OCI-LY1 (cell line): ENCODE results near the gene BMERB1.

Experiments
- H2AFZ ChIP-seq: fragments of 200-600 bp; sonication (generic), shearing (Covaris generic); 2 replicates; pipeline ENCODE4 v1.6.0; 2014; ENCODE audit warnings: antibody characterized with exemption, mild to moderate bottlenecking, low read length
- H3F3A ChIP-seq: fragments of 200-600 bp; sonication (generic), shearing (Covaris generic); 2 replicates; pipeline ENCODE4 v1.6.0; 2014; ENCODE audit warnings: mild to moderate bottlenecking, antibody characterized with exemption, low read length, moderate library complexity; ENCODE audit not compliant: insufficient read depth
- H3K27ac ChIP-seq: fragments of 200-600 bp; sonication (generic); 2 replicates; pipeline ENCODE4 v1.5.1; 2014; ENCODE audit warnings: low read length, mixed run types, mild to moderate bottlenecking, low read depth; ENCODE audit not compliant: poor library complexity, severe bottlenecking
- H3K27me3 ChIP-seq: fragments of 200-600 bp; sonication (generic); 2 replicates; pipeline ENCODE4 v1.6.0; 2014; ENCODE audit warnings: antibody characterized with exemption, mild to moderate bottlenecking, low read length, moderate library complexity; ENCODE audit not compliant: insufficient read depth
- H3K36me3 ChIP-seq: fragments of 200-600 bp; sonication (generic); 2 replicates; pipeline ENCODE4 v1.6.1; 2014; ENCODE audit warnings: mild to moderate bottlenecking, antibody characterized with exemption, low read length, moderate library complexity, mixed read lengths; ENCODE audit not compliant: insufficient read depth
- H3K4me1 ChIP-seq: fragments of 200-600 bp; sonication (generic); 2 replicates; pipeline ENCODE4 v1.5.1; 2014; ENCODE audit warnings: mild to moderate bottlenecking, low read length, moderate library complexity; ENCODE audit not compliant: insufficient read depth, severe bottlenecking
- H3K4me2 ChIP-seq: fragments of 200-600 bp; sonication (generic), shearing (Covaris generic); 2 replicates; pipeline ENCODE4 v1.6.1; 2014; ENCODE audit warnings: low read length
- H3K4me3 ChIP-seq: fragments of 200-600 bp; sonication (generic); 2 replicates; pipeline ENCODE4 v1.5.1; 2014; ENCODE audit warnings: low read length, low read depth, mild to moderate bottlenecking, mixed read lengths; ENCODE audit not compliant: poor library complexity, severe bottlenecking
- H3K79me2 ChIP-seq: fragments of 200-600 bp; shearing (Covaris generic); 2 replicates; pipeline ENCODE4 v1.6.1; 2016; ENCODE audit warnings: mixed run types, low read length, mixed read lengths; ENCODE audit not compliant: insufficient read depth
- H3K9ac ChIP-seq: fragments of 200-600 bp; sonication (generic), shearing (Covaris generic); 2 replicates; pipeline ENCODE4 v1.6.1; 2014; ENCODE audit warnings: mild to moderate bottlenecking, low read length, mixed read lengths
- H3K9me2 ChIP-seq: fragments of 200-600 bp; sonication (generic), shearing (Covaris generic); 2 replicates; pipeline ENCODE4 v1.6.1; 2014; ENCODE audit warnings: low read depth, mild to moderate bottlenecking, low read length, mixed read lengths
- H3K9me3 ChIP-seq: fragments of 200-600 bp; shearing (Covaris generic); 2 replicates; pipeline ENCODE4 v1.6.1; 2014; ENCODE audit warnings: low read length, mixed read lengths
- H4K20me1 ChIP-seq: fragments of 200-600 bp; sonication (generic), shearing (Covaris generic); 2 replicates; pipeline ENCODE4 v1.6.0; 2016; ENCODE audit warnings: mild to moderate bottlenecking, low read length; ENCODE audit not compliant: insufficient read depth
- EZH2 ChIP-seq: fragments of 200-600 bp; sonication (generic), shearing (Covaris generic); IDR thresholded peaks from 2 replicates; pipeline ENCODE4 v1.8.0; 2017; ENCODE audit warnings: borderline replicate concordance, mixed run types, mild to moderate bottlenecking, antibody characterized with exemption, low read length, moderate library complexity, mixed read lengths
- TF ChIP-seq, protein P1 (sequence below): fragments of 200-600 bp; sonication (generic), shearing (Covaris generic); IDR thresholded peaks from 2 replicates; pipeline ENCODE4 v1.5.1; 2017; ENCODE audit warnings: mild to moderate bottlenecking, antibody characterized with exemption, low read length, moderate library complexity, mixed read lengths

BMERB1 gene

DNA sequence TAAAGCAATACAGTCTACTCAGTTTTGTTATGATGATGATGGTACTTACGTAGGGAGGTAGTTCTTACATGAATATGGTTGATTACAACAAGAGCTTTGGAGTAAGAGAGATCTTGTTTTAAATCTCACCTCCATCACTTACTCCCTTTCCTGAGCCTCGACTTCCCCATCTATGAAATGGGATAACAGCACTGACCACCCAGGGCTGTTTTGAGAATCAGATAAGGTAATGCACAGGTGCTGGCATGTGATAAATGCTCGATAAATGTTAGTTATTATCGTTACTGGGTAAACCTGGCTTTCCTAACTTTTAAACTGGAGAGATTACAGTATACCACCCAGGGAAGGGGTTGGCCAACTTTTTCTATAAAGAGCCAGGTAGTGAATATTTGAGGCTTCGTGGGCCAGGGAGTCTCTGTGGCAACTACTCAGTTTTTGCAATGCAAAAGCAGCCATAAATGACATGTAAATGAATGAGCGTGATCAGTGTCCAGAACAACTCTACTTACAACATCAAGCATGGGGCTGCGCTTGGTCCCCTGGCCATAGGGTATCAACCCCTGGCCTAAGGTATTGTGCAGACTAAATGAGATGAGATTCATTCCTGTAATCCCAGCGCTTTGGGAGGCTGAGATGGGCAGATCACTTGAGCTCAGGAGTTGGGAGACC, 73.7 kb downstream of the BMERB1 start:
- H3K4me1 ChIP-seq = no peaks in the 10 kb centered on the region
- no peaks in the 10 kb centered on the region for H3K36me3 ChIP-seq
- H3K27me3 ChIP-seq = no peaks in the 10 kb centered on the region
- no peaks in the 10 kb centered on the region for H3K9me2 ChIP-seq
- no peak overlapping the region for H3K4me3 ChIP-seq
- no peaks in the 10 kb centered on the region for H3K79me2 ChIP-seq
- H3K27ac ChIP-seq = no peak overlapping the region
- H4K20me1 ChIP-seq = no peaks in the 10 kb centered on the region
- H2AFZ ChIP-seq = no peak overlapping the region
- H3K9ac ChIP-seq = no peak overlapping the region
- H3F3A ChIP-seq = no peaks in the 10 kb centered on the region
- H3K9me3 ChIP-seq = no peaks in the 10 kb centered on the region
- TF ChIP-seq EZH2 = no peak
- TF ChIP-seq, protein P1, sequence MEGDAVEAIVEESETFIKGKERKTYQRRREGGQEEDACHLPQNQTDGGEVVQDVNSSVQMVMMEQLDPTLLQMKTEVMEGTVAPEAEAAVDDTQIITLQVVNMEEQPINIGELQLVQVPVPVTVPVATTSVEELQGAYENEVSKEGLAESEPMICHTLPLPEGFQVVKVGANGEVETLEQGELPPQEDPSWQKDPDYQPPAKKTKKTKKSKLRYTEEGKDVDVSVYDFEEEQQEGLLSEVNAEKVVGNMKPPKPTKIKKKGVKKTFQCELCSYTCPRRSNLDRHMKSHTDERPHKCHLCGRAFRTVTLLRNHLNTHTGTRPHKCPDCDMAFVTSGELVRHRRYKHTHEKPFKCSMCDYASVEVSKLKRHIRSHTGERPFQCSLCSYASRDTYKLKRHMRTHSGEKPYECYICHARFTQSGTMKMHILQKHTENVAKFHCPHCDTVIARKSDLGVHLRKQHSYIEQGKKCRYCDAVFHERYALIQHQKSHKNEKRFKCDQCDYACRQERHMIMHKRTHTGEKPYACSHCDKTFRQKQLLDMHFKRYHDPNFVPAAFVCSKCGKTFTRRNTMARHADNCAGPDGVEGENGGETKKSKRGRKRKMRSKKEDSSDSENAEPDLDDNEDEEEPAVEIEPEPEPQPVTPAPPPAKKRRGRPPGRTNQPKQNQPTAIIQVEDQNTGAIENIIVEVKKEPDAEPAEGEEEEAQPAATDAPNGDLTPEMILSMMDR = no peak
- H3K4me2 ChIP-seq = no peak overlapping the region

DNA sequence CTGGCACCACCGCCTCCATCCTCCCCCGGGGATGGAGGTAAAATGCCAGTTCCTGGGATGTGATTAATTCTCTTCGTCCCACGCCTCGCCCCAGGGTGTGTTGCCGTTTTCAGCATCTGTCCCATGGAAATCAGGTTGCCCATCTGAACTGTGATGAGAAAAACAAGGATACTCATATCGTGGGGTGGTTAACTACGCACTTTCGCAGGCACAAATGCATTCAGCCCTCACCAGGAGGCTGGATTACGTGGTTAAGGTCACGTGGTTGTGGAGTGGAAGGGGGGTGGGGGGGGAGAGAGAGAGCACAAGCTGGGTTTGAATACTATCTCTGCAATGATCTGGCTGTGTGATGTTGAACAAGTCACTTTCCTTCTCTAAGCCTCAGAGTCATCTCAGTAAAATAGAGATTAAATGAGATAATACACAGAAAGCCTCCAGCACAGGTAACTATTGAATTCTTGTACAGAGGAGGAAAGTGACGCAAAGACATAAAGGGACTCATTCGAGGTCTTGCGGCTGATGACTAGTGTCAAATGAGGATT, 74.7 kb downstream of the BMERB1 start:
- no peak overlapping the region for H3K9ac ChIP-seq
- no peak overlapping the region for H3K4me2 ChIP-seq

DNA sequence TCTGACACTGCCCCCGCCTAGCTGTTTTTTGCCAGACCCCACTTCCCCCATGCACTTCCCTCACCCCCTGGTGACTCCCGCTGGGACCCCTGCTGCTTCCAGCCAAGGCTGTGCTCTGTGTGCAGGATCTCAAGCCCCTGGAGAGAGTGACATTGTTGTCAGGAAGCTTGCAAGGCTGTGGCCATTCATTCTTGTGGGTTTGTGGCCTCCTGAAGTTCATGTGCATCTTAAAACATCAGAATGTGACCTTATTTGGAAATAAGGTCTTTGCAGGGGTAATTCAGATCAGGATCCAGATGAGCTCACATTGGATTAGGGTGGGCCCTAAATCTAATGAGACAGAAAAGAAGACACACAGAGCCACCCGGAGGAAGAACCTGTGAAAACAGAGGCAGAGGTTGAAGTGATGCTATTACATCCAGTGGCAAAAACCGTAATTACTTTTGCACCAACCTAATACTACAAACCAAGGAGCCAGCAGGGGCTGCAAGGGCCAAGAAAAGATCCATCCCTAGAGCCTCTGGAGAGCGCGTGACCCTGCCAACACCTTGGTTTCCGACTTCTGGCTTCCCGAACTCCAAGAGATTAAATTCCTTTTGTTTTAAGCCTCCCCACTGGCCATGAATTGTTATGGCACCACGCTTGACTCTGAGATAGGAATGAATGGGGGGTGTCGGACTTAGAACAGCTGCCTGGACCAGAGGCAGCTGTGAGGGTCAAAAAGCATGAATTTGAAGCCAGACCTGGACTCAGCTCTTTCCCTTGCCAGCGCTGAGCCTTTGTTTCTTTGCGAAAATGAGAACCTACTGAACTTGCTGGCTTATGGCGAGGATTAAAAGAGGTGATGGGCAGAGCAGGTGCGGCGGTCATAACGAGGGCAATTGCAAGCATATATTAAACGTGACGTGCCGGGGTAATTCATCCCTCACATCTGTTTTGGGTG, 75.5 kb downstream of the BMERB1 start:
- Histone ChIP-seq H3K4me2 (no peak overlapping the region), H3F3A (no peaks in the 10 kb centered on the region), H4K20me1 (no peaks in the 10 kb centered on the region), H3K4me1 (no peaks in the 10 kb centered on the region), H3K4me3 (no peak overlapping the region), H3K27me3 (no peaks in the 10 kb centered on the region), H3K9ac (no peak overlapping the region), H3K79me2 (no peaks in the 10 kb centered on the region), H3K27ac (no peak overlapping the region), H2AFZ (no peak overlapping the region), H3K9me2 (no peaks in the 10 kb centered on the region), H3K36me3 (no peaks in the 10 kb centered on the region), H3K9me3 (no peaks in the 10 kb centered on the region)
- TF ChIP-seq, protein P1 = no peak
- no peak for TF ChIP-seq EZH2

More for the DNA sequence above, 74.7 kb downstream of the BMERB1 start:
- Histone ChIP-seq H3K36me3 (no peaks in the 10 kb centered on the region), H3F3A (no peaks in the 10 kb centered on the region), H3K4me1 (no peaks in the 10 kb centered on the region), H3K79me2 (no peaks in the 10 kb centered on the region), H3K4me3 (no peak overlapping the region), H4K20me1 (no peaks in the 10 kb centered on the region), H3K27me3 (no peaks in the 10 kb centered on the region), H3K9me3 (no peaks in the 10 kb centered on the region), H3K9me2 (no peaks in the 10 kb centered on the region), H3K27ac (no peak overlapping the region), H2AFZ (no peak overlapping the region)
- TF ChIP-seq, protein P1 = no peak
- no peak for TF ChIP-seq EZH2
